ENCODE measurements around the gene CRADD.

Gene CRADD

GRCh38 chr12:93642751-93643150, 34.4 kb upstream of the CRADD start:
- TF ChIP-seq CTCF (IDR thresholded peaks at IDR 0.05; ENCODE audit: low read depth, low read length): no peak

GRCh38 chr12:93645702-93646101, 31.5 kb upstream of the CRADD start:
- DNase-seq (ENCODE audit: extremely low read depth, low read depth): no peak
- TF ChIP-seq CTCF (IDR thresholded peaks at IDR 0.05; ENCODE audit: low read depth, low read length): no peak

More at GRCh38 chr12:93642751-93643150, 34.4 kb upstream of the CRADD start:
- DNase-seq (ENCODE audit: extremely low read depth, low read depth): no peak

- DNase-seq (ENCODE audit: extremely low read depth, low read depth): no peak
- no peak for TF ChIP-seq CTCF (IDR thresholded peaks at IDR 0.05; ENCODE audit: low read depth, low read length)
Measured at GRCh38 chr12:93650626-93651025, 26.5 kb upstream of the CRADD start.

GRCh38 chr12:93653079-93653478, 24.1 kb upstream of the CRADD start:
- DNase-seq (ENCODE audit: extremely low read depth, low read depth): no peak
- TF ChIP-seq CTCF (IDR thresholded peaks at IDR 0.05; ENCODE audit: low read depth, low read length): no peak

- no peak for TF ChIP-seq CTCF (IDR thresholded peaks at IDR 0.05; ENCODE audit: low read depth, low read length)
- no peak for DNase-seq (ENCODE audit: extremely low read depth, low read depth)
Measured at GRCh38 chr12:93653712-93654111, 23.5 kb upstream of the CRADD start.

- no peak for DNase-seq (ENCODE audit: extremely low read depth, low read depth)
- TF ChIP-seq CTCF (IDR thresholded peaks at IDR 0.05; ENCODE audit: low read depth, low read length): no peak
Measured at GRCh38 chr12:93654421-93654820, 22.8 kb upstream of the CRADD start.

GRCh38 chr12:93657071-93657470, 20.1 kb upstream of the CRADD start:
- no peak for TF ChIP-seq CTCF (IDR thresholded peaks at IDR 0.05; ENCODE audit: low read depth, low read length)
- DNase-seq (ENCODE audit: extremely low read depth, low read depth): no peak
